Chondrocyte (in vitro differentiated cells): ENCODE measurements around the gene ADI1. TPM values are rescaled to one million over a fixed set of nuclear protein-coding genes. Genes with fewer than 3 reads are reported as not detected.
A peak's percentile ranks its signal among the peaks of the same experiment; 100 is the strongest.

ENCODE experiments used
- DNase-seq: peaks from one replicate; pipeline ENCODE4 v3.0.0; 2021; ENCODE audit warnings: mixed read lengths, low spot score
- H3K27ac Mint-ChIP-seq: one replicate; pipeline ENCODE4 v1.8.0; 2021; ENCODE audit warnings: mild to moderate bottlenecking, moderate library complexity, mixed read lengths; ENCODE audit not compliant: unreplicated experiment
- H3K27me3 Mint-ChIP-seq: 2 replicates; pipeline ENCODE4 v1.8.0; 2021; ENCODE audit warnings: low read depth, mixed read lengths
- H3K36me3 Mint-ChIP-seq: 2 replicates; pipeline ENCODE4 v1.8.0; 2021; ENCODE audit warnings: low read depth, mixed read lengths
- H3K4me1 Mint-ChIP-seq: 2 replicates; pipeline ENCODE4 v1.8.0; 2021; ENCODE audit warnings: low read depth, mild to moderate bottlenecking, mixed read lengths
- H3K4me3 Mint-ChIP-seq: one replicate; pipeline ENCODE4 v1.8.0; 2021; ENCODE audit warnings: mild to moderate bottlenecking, moderate library complexity, mixed read lengths; ENCODE audit not compliant: unreplicated experiment
- H3K9me3 Mint-ChIP-seq: 2 replicates; pipeline ENCODE4 v1.8.0; 2021; ENCODE audit warnings: low read depth, mixed read lengths
- total RNA-seq: library from RNA; stranded (reverse); gene quantifications from 3 replicates; pipeline ENCODE4 v1.2.1, GENCODE V29; 2021
- TF ChIP-seq, protein P1 (sequence below): fragments of 200-600 bp; sonication (generic); IDR thresholded peaks from 2 replicates; pipeline ENCODE4 v1.5.0; 2021; ENCODE audit warnings: antibody characterized with exemption, mild to moderate bottlenecking, moderate library complexity

Gene ADI1
- total RNA-seq, 1 donor from 2014 or later: 41.8 TPM

DNA sequence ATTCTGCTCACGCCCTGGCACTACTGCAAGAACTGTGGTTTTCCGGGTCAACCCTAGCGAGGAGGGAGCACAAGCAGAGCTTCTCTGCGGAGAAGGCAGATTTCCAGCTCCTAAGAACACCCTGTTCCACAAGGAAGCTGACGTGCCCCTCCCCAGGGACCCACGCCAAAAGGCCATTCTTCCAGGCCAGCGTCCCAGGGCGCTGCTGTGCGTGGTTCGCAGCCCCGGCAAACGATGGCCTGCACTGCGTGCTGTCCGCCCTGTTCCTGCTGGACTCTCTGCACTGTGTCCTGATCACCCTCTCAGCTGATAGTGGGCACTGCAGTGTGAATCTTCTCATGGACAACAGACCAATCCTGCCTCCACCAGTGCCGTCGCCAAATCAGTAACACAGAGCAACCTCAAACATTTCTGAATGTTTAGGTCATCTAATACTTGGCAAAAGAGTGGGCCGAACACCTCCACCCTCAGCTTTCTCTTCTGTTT is 49.1 kb downstream of the ADI1 start:
- DNase-seq: peak; percentile 85
- H3K27ac Mint-ChIP-seq: peak overlapping the region; percentile 95
- no peaks in the 10 kb centered on the region for H3K27me3 Mint-ChIP-seq
- H3K4me1 Mint-ChIP-seq: peaks cover 36% of the 10 kb centered on the region
- TF ChIP-seq, protein P1, sequence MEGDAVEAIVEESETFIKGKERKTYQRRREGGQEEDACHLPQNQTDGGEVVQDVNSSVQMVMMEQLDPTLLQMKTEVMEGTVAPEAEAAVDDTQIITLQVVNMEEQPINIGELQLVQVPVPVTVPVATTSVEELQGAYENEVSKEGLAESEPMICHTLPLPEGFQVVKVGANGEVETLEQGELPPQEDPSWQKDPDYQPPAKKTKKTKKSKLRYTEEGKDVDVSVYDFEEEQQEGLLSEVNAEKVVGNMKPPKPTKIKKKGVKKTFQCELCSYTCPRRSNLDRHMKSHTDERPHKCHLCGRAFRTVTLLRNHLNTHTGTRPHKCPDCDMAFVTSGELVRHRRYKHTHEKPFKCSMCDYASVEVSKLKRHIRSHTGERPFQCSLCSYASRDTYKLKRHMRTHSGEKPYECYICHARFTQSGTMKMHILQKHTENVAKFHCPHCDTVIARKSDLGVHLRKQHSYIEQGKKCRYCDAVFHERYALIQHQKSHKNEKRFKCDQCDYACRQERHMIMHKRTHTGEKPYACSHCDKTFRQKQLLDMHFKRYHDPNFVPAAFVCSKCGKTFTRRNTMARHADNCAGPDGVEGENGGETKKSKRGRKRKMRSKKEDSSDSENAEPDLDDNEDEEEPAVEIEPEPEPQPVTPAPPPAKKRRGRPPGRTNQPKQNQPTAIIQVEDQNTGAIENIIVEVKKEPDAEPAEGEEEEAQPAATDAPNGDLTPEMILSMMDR: no peak
- H3K4me3 Mint-ChIP-seq: peak overlapping the region; percentile 29
- no peaks in the 10 kb centered on the region for H3K9me3 Mint-ChIP-seq
- H3K36me3 Mint-ChIP-seq: peaks cover 22% of the 10 kb centered on the region

DNA sequence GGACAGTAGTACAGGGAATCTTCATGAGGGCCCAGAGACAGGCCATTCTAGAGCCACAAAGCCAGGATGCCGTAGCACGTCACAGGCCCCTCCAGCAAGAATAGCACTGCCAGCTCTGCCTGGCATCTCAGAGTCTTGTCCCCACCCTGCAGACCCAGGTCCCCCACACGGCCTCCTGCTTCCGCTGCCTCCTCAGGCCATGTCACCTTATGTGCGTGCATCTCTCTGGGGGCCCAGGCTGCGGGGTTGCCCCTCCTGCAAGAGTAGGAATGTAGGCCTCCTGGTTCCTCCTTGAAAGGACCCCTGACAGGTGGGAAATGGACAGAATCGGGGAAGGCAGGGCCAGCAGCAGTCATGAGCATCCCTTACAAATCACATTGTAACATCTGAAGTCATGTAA is 49.8 kb downstream of the ADI1 start:
- Mint-ChIP-seq H3K9me3 (no peaks in the 10 kb centered on the region), H3K36me3 (peaks cover 22% of the 10 kb centered on the region), H3K4me3 (no peak overlapping the region), H3K27me3 (no peaks in the 10 kb centered on the region), H3K27ac (peak overlapping the region; percentile 95), H3K4me1 (peaks cover 39% of the 10 kb centered on the region)
- peak; percentile 72 for DNase-seq
- TF ChIP-seq, protein P1: no peak

DNA sequence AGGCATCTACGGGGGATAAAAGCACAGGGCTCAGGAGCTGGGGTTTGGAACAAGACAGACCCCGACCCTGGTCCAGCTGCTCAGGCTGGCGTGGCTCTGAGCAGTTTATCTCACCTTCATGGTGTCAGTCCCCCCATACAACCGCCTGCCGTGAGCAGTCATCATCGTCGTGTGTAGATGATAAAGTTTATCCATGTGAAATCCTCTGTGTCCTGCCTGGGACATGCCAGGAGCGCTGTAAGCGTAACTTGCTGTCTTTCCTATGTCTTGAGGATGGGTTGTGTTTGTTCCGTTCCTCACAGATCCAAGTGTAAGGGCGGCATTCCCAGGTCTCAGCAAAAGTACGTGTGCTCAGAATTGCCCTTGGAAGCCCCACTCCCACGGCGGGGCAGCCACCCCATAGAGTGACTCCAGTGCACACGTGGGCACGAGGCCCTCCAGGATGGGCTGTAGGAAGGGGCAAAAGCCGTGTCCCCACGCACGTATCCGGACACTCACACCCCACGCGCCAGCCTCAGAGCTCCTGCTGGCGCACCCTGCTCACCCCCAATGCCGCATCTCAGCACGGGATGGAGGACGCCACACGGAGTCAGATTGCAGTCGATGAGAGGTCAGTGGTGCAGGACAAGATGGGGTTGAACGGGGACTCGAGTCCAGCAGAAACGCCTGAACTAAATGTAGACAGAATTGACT is 50.9 kb downstream of the ADI1 start:
- Mint-ChIP-seq H3K27ac (no peak overlapping the region), H3K4me3 (no peak overlapping the region), H3K36me3 (peaks cover 22% of the 10 kb centered on the region), H3K27me3 (no peaks in the 10 kb centered on the region), H3K9me3 (no peaks in the 10 kb centered on the region), H3K4me1 (peaks cover 42% of the 10 kb centered on the region)
- peak; percentile 68 for DNase-seq
- TF ChIP-seq, protein P1: no peak

DNA sequence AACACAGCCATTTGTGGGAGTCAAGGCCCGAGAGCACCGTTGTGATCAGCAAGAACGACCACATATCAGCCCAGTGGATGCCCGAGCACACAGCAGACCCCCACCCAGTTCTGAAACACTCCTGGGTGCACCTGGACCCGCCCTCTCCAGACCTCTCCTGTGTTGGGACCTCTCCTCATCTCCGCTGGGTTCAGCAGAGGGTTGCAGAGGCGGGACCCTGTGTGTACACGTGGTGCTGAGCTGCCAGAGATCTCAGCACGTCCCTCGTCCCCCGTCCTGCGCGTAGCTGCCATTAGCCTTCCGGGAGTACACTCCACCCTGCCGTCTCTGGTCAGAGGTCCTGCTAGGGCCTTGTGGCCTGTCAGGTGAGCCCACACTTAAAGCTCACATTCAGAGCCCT is 51.7 kb downstream of the ADI1 start:
- Mint-ChIP-seq H3K9me3 (no peaks in the 10 kb centered on the region), H3K4me1 (peaks cover 42% of the 10 kb centered on the region), H3K27me3 (no peaks in the 10 kb centered on the region), H3K36me3 (peaks cover 20% of the 10 kb centered on the region), H3K27ac (no peak overlapping the region), H3K4me3 (no peak overlapping the region)
- TF ChIP-seq, protein P1: no peak
- DNase-seq: peak; percentile 83

DNA sequence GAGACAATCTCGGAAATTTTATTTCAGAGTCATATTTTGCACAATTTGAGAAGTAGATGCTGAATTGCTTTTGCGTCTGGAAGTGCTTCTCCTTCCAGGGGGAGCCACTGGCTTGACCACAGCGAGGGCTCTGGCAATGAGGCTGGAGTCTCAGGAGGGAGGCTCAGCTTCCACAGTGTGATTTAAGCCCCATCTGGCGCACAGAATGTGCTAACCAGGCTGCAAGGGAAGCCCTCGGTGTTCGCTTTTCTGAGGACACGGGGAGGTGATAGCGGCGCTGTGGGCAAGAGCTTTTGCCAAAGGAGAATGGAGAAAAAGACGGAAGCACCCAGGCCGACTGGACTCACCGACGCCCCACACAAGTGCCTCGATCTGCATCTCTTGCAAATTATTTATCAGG is 52.4 kb downstream of the ADI1 start:
- no peak overlapping the region for H3K4me3 Mint-ChIP-seq
- no peak overlapping the region for H3K27ac Mint-ChIP-seq
- H3K36me3 Mint-ChIP-seq: peaks cover 15% of the 10 kb centered on the region
- no peaks in the 10 kb centered on the region for H3K27me3 Mint-ChIP-seq
- no peaks in the 10 kb centered on the region for H3K9me3 Mint-ChIP-seq
- TF ChIP-seq, protein P1: no peak
- no peak for DNase-seq
- H3K4me1 Mint-ChIP-seq: peaks cover 45% of the 10 kb centered on the region
